D721Med (cell line): ENCODE measurements around the gene KLHDC8A.

Experiments used
- DNase-seq: peaks from one replicate; pipeline ENCODE4 v3.0.0; 2011; ENCODE audit warnings: low spot score; ENCODE audit not compliant: insufficient read length
- FAIRE-seq: peaks from 2 replicates; lab custom pipeline; 2011; peaks lifted over from hg19 to GRCh38; lab: Jason Lieb, UNC
- CTCF ChIP-seq: IDR thresholded peaks from 2 replicates; pipeline ENCODE4 v1.5.1; 2012; ENCODE audit warnings: mild to moderate bottlenecking, control low read depth; ENCODE audit not compliant: insufficient read depth; ENCODE audit errors: missing control alignments

Gene KLHDC8A

GRCh38 chr1:205324781-205325180, 31.9 kb downstream of the KLHDC8A start:
- no peak for TF ChIP-seq CTCF
- FAIRE-seq (no peak), DNase-seq (no peak)

- DNase-seq (no peak), FAIRE-seq (no peak)
- no peak for TF ChIP-seq CTCF
Observed at GRCh38 chr1:205323794-205324193, 32.9 kb downstream of the KLHDC8A start.

GRCh38 chr1:205321959-205322283, 34.8 kb downstream of the KLHDC8A start:
- no peak for TF ChIP-seq CTCF
- DNase-seq (no peak), FAIRE-seq (no peak)

- no peak for TF ChIP-seq CTCF
- FAIRE-seq = no peak
- DNase-seq = peak; percentile 96
Observed at GRCh38 chr1:205321162-205321958, 35.4 kb downstream of the KLHDC8A start, which contains the start of gene NUAK2. Gene NUAK2 (minus strand): TSS chr1:205321745. CDS start chr1:205321628, 117 bp downstream.

GRCh38 chr1:205319081-205320018, 37.4 kb downstream of the KLHDC8A start:
- FAIRE-seq (no peak), DNase-seq (no peak)
- no peak for TF ChIP-seq CTCF

GRCh38 chr1:205318231-205318991, 38.3 kb downstream of the KLHDC8A start:
- no peak for TF ChIP-seq CTCF
- DNase-seq (no peak), FAIRE-seq (no peak)
